ENCODE data around the gene TMEM139.

The TMEM139 gene

DNA sequence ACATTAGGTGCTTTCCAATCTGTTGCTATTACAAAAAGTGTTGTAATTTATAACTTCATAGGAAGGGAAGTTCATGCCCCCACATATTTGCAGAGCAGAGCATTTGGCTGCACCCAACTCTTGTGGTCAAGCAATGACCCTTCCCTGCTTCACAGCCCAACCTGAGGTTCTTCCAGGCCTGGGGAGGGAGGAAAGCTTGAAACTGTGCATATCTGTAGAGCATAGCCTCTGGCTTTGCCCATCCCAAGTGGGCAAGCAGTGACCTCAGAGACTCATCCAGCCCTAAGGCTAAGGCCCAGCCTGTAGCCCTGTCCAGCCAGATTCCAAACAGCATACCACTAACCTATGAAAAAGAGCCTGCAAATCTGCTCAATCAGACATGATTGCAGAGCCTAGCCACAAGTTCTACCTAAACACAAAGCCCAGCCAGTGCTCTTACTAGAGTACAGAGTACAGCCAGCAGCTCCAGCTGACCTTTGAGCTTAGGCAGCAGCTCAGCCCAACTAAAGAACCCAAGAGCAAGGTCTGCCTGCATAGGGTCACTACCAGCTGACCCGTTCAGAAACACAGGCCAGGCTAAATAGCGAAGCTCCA, 35.9 kb upstream of the TMEM139 start:
- no peak for DNase-seq (ENCODE audit: low read depth)
- TF ChIP-seq, protein P1, sequence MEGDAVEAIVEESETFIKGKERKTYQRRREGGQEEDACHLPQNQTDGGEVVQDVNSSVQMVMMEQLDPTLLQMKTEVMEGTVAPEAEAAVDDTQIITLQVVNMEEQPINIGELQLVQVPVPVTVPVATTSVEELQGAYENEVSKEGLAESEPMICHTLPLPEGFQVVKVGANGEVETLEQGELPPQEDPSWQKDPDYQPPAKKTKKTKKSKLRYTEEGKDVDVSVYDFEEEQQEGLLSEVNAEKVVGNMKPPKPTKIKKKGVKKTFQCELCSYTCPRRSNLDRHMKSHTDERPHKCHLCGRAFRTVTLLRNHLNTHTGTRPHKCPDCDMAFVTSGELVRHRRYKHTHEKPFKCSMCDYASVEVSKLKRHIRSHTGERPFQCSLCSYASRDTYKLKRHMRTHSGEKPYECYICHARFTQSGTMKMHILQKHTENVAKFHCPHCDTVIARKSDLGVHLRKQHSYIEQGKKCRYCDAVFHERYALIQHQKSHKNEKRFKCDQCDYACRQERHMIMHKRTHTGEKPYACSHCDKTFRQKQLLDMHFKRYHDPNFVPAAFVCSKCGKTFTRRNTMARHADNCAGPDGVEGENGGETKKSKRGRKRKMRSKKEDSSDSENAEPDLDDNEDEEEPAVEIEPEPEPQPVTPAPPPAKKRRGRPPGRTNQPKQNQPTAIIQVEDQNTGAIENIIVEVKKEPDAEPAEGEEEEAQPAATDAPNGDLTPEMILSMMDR (conservative IDR thresholded peaks at IDR 0.05; ENCODE audit: low read length) = no peak
- no peak overlapping the region for H3K4me3 ChIP-seq (ENCODE audit: low read length)

DNA sequence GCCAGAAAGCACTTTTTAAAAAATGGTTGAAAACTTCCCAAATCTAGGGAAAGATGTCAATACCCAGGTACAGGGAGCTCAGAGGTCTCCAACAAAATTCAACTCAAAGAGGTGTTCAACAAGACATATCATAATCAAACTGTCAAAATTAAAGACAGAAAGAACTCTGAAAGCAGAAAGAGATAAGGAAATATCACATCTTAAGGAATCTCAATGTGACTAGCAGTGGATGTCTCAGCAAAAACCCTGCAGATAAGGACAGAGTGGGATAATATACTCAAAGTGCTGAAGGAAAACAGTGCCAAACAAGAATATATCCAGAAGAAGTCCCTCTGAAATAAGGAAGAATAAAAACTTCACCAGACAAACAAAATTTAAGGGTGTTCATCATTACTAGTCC, 34.6 kb upstream of the TMEM139 start:
- H3K4me3 ChIP-seq (ENCODE audit: low read length) = no peak overlapping the region
- DNase-seq (ENCODE audit: low read depth) = no peak
- TF ChIP-seq, protein P1 (conservative IDR thresholded peaks at IDR 0.05; ENCODE audit: low read length) = no peak

DNA sequence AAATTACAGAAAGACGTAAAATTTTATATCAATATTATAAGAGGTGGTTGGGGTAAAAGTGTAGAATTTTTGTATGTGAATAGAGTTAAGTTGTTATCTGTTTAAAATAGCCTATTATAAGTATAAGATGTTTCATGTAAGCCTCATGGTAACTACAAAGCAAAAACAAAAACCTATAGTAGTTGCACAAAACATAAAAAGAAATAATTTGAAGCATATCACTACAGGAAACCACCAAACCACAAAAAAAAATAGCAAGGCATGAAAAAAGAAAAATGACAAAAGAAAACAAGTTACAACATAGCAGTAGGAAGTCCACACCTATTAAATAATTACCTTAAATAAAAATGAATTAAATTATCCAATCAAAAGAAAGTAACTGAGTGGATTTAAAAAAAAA, 33.9 kb upstream of the TMEM139 start:
- DNase-seq (ENCODE audit: low read depth) = no peak
- TF ChIP-seq, protein P1 (conservative IDR thresholded peaks at IDR 0.05; ENCODE audit: low read length) = no peak
- no peak overlapping the region for H3K4me3 ChIP-seq (ENCODE audit: low read length)

DNA sequence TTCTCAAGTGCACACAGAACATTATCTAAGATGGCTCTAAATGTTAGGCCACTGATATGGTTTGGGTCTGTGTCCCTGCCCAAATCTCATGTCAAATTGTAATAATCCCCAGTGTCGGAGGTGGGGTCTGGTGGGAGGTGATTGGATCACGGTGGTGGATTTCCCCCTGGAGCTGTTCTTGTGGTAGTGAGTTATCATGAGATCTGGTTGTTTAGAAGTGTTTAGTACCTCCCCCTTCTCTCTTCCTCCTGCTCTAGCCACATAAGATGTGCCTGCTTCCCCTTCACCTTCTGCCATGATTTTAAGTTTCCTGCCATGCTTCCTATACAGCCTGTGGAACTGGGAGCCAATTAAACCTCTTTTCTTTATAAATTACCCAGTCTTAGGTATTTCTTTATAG, 32.8 kb upstream of the TMEM139 start:
- TF ChIP-seq, protein P1 (conservative IDR thresholded peaks at IDR 0.05; ENCODE audit: low read length) = no peak
- no peak overlapping the region for H3K4me3 ChIP-seq (ENCODE audit: low read length)
- no peak for DNase-seq (ENCODE audit: low read depth)

DNA sequence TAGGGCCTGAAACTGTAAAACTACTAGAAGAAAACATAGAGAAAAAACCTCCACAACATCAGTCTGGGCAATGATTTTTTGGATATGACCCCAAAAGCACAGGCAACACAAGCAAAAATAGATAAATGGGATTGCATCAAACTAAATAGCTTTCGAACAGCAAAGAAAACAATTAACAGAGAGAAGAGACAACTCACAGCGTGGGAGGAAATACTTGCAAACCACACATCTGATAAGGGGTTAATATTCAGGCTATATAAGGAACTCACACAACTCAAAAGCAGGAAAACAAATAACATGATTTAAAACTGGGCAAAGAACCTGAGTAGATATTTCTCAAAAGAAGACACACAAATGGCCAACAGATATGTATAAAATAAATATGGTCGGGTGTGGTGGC, 29.2 kb upstream of the TMEM139 start:
- DNase-seq (ENCODE audit: low read depth) = no peak
- TF ChIP-seq, protein P1 (conservative IDR thresholded peaks at IDR 0.05; ENCODE audit: low read length) = no peak
- H3K4me3 ChIP-seq (ENCODE audit: low read length) = no peak overlapping the region

DNA sequence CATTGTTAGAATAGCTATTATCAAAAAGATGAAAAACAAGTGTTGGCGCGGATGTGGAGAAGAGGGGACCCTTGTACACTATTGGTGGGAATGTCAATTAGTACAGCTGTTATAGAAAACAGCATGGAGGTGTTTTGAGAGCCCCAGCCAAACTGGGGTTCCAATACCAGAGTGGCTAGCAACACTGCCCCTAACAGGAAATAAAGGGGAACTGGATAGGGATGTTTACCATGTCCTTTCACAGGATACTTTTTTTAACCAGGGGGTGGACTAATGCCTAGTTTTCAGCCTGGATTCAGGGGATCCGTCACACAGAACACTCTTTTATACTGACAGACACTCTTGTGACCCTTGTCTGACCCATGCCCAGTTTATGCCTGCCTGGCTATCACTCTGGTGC, 28.4 kb upstream of the TMEM139 start:
- TF ChIP-seq, protein P1 (conservative IDR thresholded peaks at IDR 0.05; ENCODE audit: low read length) = no peak
- no peak for DNase-seq (ENCODE audit: low read depth)
- no peak overlapping the region for H3K4me3 ChIP-seq (ENCODE audit: low read length)

DNA sequence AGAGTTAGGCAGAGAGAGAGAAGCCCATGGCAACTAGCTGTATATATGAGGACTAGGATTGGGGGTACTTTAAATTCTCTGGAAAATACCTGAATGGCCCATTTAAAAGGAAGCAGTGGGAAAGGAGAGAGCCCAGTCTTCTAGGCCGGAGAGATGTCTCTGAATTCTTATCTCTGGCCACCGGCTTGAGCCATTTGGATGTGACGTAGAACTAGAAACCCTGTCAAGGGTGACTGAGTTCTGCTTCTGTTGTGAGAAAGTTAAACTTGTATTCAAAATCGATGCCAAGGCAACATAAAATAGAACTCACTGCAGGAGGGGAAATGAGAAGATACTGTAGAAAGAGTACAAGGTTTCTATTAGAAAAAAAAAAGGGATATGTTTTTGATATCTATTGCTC, 27.8 kb upstream of the TMEM139 start:
- TF ChIP-seq, protein P1 (conservative IDR thresholded peaks at IDR 0.05; ENCODE audit: low read length) = no peak

More for the DNA sequence above, 27.8 kb upstream of the TMEM139 start:
- no peak for DNase-seq (ENCODE audit: low read depth)
- H3K4me3 ChIP-seq (ENCODE audit: low read length) = no peak overlapping the region
